Natural killer cell (primary cell): Measurements from ENCODE around the gene KCND2. TPM values are rescaled to one million over a fixed set of nuclear protein-coding genes. Genes with fewer than 3 reads are reported as not detected.

ENCODE experiments used
- ATAC-seq, 3 donors: fragments of 150-1000 bp in 2 of 3; fragments of 200-7000 bp in 1 of 3; cut with Tn5 transposase; 1 replicate in 1 of 3; 2 replicates in 2 of 3; pipeline ENCODE4 v1.10.0; 2021; ENCODE audit warnings: mild to moderate bottlenecking in 2 of 3, moderate library complexity in 2 of 3
- DNase-seq, 2 donors: peaks; one replicate each; pipeline versions ENCODE4 v3.0.0 to v3.0.0-alpha.2; 2013 to 2021; ENCODE audit warnings: mixed read lengths in 1 of 2
- H3K27ac ChIP-seq: one replicate; pipeline ENCODE4 v1.5.1; 2013; ENCODE audit warnings: mild to moderate bottlenecking, low read length
- H3K27me3 ChIP-seq: one replicate; pipeline ENCODE4 v1.6.1; 2013; ENCODE audit warnings: low read length; ENCODE audit not compliant: control insufficient read depth, insufficient read depth
- H3K36me3 ChIP-seq: one replicate; pipeline ENCODE4 v1.6.1; 2013; ENCODE audit warnings: low read length; ENCODE audit not compliant: control insufficient read depth, insufficient read depth
- H3K4me1 ChIP-seq: one replicate; pipeline ENCODE4 v1.6.1; 2013; ENCODE audit warnings: low read length; ENCODE audit not compliant: control insufficient read depth, insufficient read depth
- H3K4me3 ChIP-seq: one replicate; pipeline ENCODE4 v1.5.1; 2013; ENCODE audit warnings: low read length
- H3K9me3 ChIP-seq: one replicate; pipeline ENCODE4 v1.6.1; 2013; ENCODE audit warnings: low read length; ENCODE audit not compliant: control insufficient read depth, insufficient read depth
- H3K27ac Mint-ChIP-seq, 2 donors: one replicate each; pipeline ENCODE4 v1.8.0; 2022; ENCODE audit warnings: mild to moderate bottlenecking in 2 of 2, mixed read lengths in 2 of 2, moderate library complexity in 1 of 2
- H3K27me3 Mint-ChIP-seq, 2 donors: one replicate each; pipeline ENCODE4 v1.8.0; 2022; ENCODE audit warnings: low read depth in 2 of 2, mixed read lengths in 2 of 2
- H3K36me3 Mint-ChIP-seq: one replicate; pipeline ENCODE4 v1.8.0; 2022; ENCODE audit warnings: mixed read lengths
- H3K4me1 Mint-ChIP-seq, 2 donors: one replicate each; pipeline ENCODE4 v1.8.0; 2022; ENCODE audit warnings: mixed read lengths in 2 of 2
- H3K4me3 Mint-ChIP-seq: one replicate; pipeline ENCODE4 v1.8.0; 2022; ENCODE audit warnings: mild to moderate bottlenecking, moderate library complexity, mixed read lengths
- H3K9me3 Mint-ChIP-seq, 2 donors: one replicate each; pipeline ENCODE4 v1.8.0; 2022; ENCODE audit warnings: mixed read lengths in 2 of 2
- WGBS: methylation state at CpG from one replicate; pipeline ENCODE4 v1.1.7; 2013; ENCODE audit warnings: missing lambda C conversion rate; ENCODE audit not compliant: insufficient coverage; 5-methylcytosine and 5-hydroxymethylcytosine counted together
- intact Hi-C: fragments of 100-400 bp; cut with micrococcal nuclease; formaldehyde crosslinking; loops from one replicate; pipeline ENCODE4 v1.14.2; 2022
- total RNA-seq, 4 donors: library from RNA; stranded (reverse); fragments of 120-200 nt in 1 of 4; gene quantifications; one replicate each; pipeline versions ENCODE4 v1.2.3 to v1.2.4, GENCODE V29; 2013 to 2022
- TF ChIP-seq, protein P1 (sequence below): fragments of 200-600 bp; IDR thresholded peaks from one replicate; pipeline ENCODE4 v1.8.0; 2022; ENCODE audit warnings: antibody characterized with exemption

KCND2 gene
- total RNA-seq, 3 donors from 2014 or later (not counting 1 experiment from before 2014, with no cell fraction given) = not detected

DNA sequence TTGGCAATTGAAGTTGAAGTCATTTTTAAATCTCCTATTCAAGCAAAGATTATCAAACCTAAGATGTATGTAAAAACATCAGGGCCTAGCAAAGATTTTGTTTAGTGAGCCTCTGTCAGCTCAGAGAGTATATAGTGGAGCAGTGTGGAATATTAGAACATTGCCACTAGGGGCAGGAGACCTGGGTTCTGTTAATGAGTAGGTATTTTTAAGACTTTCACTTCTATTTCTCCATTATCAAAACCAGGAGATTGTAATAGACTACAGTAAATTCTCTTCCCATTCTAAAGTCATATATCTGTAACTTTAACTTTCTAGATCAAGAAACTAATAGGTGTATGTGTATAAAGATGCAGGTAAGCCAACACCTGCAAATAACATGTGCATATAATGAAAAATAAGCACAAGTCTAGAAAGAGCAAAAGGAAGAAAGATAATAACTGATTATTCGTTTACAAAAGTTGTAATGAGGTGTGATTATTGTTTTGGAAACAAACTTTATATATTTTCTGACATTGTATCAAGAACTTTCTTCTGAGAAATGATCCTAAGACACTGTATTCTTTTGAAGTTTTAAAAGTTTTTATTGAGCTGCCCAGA lies 64.4 kb downstream of the KCND2 start:
- DNase-seq (no peak), ATAC-seq (no peak)
- H3K36me3 ChIP-seq = no peaks in the 10 kb centered on the region
- intact Hi-C loops = no loop called here
- no CpG with 5 or more reads among the region's 1 CpG for WGBS
- H3K4me1 Mint-ChIP-seq = no peaks in the 10 kb centered on the region
- no peak overlapping the region for H3K27ac Mint-ChIP-seq
- no peaks in the 10 kb centered on the region for H3K27me3 ChIP-seq
- no peak overlapping the region for H3K4me3 ChIP-seq
- no peak overlapping the region for H3K27ac ChIP-seq
- H3K27me3 Mint-ChIP-seq = no peaks in the 10 kb centered on the region
- TF ChIP-seq, protein P1, sequence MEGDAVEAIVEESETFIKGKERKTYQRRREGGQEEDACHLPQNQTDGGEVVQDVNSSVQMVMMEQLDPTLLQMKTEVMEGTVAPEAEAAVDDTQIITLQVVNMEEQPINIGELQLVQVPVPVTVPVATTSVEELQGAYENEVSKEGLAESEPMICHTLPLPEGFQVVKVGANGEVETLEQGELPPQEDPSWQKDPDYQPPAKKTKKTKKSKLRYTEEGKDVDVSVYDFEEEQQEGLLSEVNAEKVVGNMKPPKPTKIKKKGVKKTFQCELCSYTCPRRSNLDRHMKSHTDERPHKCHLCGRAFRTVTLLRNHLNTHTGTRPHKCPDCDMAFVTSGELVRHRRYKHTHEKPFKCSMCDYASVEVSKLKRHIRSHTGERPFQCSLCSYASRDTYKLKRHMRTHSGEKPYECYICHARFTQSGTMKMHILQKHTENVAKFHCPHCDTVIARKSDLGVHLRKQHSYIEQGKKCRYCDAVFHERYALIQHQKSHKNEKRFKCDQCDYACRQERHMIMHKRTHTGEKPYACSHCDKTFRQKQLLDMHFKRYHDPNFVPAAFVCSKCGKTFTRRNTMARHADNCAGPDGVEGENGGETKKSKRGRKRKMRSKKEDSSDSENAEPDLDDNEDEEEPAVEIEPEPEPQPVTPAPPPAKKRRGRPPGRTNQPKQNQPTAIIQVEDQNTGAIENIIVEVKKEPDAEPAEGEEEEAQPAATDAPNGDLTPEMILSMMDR = no peak
- no peaks in the 10 kb centered on the region for H3K36me3 Mint-ChIP-seq
- H3K4me3 Mint-ChIP-seq = no peak overlapping the region
- no peaks in the 10 kb centered on the region for H3K9me3 ChIP-seq
- no peaks in the 10 kb centered on the region for H3K4me1 ChIP-seq
- peaks cover 2 to 5% of the 10 kb centered on the region in 2 donors for H3K9me3 Mint-ChIP-seq

DNA sequence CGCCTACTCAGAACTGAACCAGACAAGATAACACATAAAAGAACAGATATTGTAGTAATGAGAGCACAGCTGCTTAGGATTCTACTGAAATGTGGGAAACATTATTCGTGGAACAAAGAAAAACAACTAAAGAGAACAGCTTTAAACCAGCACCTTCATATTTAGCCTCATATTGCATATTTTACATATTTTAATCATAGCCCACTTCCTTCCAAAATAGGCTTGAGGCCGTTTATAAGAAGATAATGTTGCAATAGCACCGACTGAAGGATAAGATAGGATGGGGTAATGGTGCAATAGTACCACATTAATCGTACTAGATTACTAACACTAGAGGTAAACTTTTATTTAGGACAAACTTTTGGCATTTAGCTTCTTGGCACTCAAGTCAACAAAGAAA lies 71.3 kb downstream of the KCND2 start:
- Histone ChIP-seq H3K4me1 (no peaks in the 10 kb centered on the region), H3K27me3 (no peaks in the 10 kb centered on the region), H3K27ac (no peak overlapping the region), H3K9me3 (no peaks in the 10 kb centered on the region), H3K4me3 (no peak overlapping the region), H3K36me3 (no peaks in the 10 kb centered on the region)
- Mint-ChIP-seq H3K36me3 (no peaks in the 10 kb centered on the region), H3K9me3 (peaks cover 5 to 10% of the 10 kb centered on the region in 2 donors), H3K4me3 (no peak overlapping the region), H3K27ac (no peak overlapping the region), H3K4me1 (no peaks in the 10 kb centered on the region), H3K27me3 (no peaks in the 10 kb centered on the region)
- DNase-seq = no peak
- TF ChIP-seq, protein P1 = no peak
- 93% methylated on average over 2 of the region's 5 CpGs for WGBS
- intact Hi-C loops = no loop called here
- no peak for ATAC-seq

DNA sequence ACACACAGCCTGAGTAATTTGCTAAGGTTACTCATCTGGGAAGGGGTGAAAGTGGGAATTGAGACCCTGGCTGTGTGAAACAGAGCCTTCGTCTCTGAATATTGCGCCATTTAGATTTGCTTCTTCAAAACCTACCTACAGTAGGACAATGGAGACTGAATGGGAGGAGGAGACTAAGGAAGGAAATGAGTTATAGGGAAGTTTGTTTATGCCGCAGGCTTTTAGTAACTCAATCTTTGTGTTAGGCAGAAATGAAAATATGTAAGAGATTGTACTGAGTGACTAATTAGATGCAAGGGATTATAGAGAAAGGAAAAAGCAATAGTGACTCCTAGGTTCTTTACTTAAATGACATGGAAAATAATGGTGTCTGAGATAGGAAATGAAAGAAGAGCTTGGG lies 80.2 kb downstream of the KCND2 start:
- no peak overlapping the region for H3K4me3 ChIP-seq
- no peaks in the 10 kb centered on the region for H3K9me3 ChIP-seq
- H3K27me3 Mint-ChIP-seq = no peaks in the 10 kb centered on the region
- ATAC-seq (no peak), DNase-seq (no peak)
- no peaks in the 10 kb centered on the region for H3K4me1 ChIP-seq
- no peaks in the 10 kb centered on the region for H3K27me3 ChIP-seq
- H3K27ac Mint-ChIP-seq = no peak overlapping the region
- TF ChIP-seq, protein P1 = no peak
- no peaks in the 10 kb centered on the region for H3K36me3 Mint-ChIP-seq
- no peaks in the 10 kb centered on the region for H3K4me1 Mint-ChIP-seq
- intact Hi-C loops = no loop called here
- 71% methylated on average over 1 of the region's 3 CpGs for WGBS
- H3K4me3 Mint-ChIP-seq = no peak overlapping the region
- H3K36me3 ChIP-seq = no peaks in the 10 kb centered on the region
- H3K9me3 Mint-ChIP-seq = peaks cover 5 to 11% of the 10 kb centered on the region in 2 donors
- H3K27ac ChIP-seq = no peak overlapping the region

DNA sequence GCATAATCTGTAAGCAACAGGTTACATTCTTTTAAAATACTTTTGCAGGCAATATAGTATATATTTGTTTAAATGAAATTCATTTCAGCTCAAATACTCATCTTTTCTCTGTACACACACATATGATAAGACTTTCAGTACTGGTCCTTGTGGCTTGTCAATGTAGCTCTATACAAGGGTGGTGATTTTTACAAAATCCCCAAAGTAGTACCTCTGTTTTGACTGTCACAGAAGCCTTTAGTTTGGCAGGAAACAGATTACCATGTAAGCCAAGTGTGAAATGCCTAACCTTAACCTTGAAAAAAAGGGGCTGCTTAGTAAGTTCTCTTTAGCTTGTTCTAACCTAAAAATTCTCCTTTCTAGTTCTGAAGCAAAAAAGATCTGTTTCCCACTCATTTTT lies 87.9 kb downstream of the KCND2 start:
- H3K9me3 Mint-ChIP-seq = peaks cover 9 to 25% of the 10 kb centered on the region in 2 donors
- no peaks in the 10 kb centered on the region for H3K4me1 Mint-ChIP-seq

More for the DNA sequence above, 87.9 kb downstream of the KCND2 start:
- no peaks in the 10 kb centered on the region for H3K4me1 ChIP-seq
- DNase-seq = no peak
- ATAC-seq = no peak
- H3K9me3 ChIP-seq = no peaks in the 10 kb centered on the region
- no peaks in the 10 kb centered on the region for H3K36me3 ChIP-seq
- TF ChIP-seq, protein P1 = no peak
- H3K4me3 Mint-ChIP-seq = no peak overlapping the region
- H3K4me3 ChIP-seq = no peak overlapping the region
- intact Hi-C loops = no loop called here
- no peaks in the 10 kb centered on the region for H3K27me3 Mint-ChIP-seq
- H3K27ac ChIP-seq = no peak overlapping the region
- H3K27ac Mint-ChIP-seq = no peak overlapping the region
- H3K27me3 ChIP-seq = no peaks in the 10 kb centered on the region
- H3K36me3 Mint-ChIP-seq = no peaks in the 10 kb centered on the region
